Measurements from ENCODE around the gene B4GALT5. TPM values are rescaled to one million over a fixed set of nuclear protein-coding genes. Genes with fewer than 3 reads are reported as not detected.
"Not testable (repeated sequence)": the region's sequence is repeated elsewhere in the genome, so short reads cannot be mapped to it uniquely, and the experiment has no call there.

B4GALT5 gene
- total and polyA plus RNA-seq, 4 donors = 8.3 to 38.3 (median 22.3) TPM

DNA sequence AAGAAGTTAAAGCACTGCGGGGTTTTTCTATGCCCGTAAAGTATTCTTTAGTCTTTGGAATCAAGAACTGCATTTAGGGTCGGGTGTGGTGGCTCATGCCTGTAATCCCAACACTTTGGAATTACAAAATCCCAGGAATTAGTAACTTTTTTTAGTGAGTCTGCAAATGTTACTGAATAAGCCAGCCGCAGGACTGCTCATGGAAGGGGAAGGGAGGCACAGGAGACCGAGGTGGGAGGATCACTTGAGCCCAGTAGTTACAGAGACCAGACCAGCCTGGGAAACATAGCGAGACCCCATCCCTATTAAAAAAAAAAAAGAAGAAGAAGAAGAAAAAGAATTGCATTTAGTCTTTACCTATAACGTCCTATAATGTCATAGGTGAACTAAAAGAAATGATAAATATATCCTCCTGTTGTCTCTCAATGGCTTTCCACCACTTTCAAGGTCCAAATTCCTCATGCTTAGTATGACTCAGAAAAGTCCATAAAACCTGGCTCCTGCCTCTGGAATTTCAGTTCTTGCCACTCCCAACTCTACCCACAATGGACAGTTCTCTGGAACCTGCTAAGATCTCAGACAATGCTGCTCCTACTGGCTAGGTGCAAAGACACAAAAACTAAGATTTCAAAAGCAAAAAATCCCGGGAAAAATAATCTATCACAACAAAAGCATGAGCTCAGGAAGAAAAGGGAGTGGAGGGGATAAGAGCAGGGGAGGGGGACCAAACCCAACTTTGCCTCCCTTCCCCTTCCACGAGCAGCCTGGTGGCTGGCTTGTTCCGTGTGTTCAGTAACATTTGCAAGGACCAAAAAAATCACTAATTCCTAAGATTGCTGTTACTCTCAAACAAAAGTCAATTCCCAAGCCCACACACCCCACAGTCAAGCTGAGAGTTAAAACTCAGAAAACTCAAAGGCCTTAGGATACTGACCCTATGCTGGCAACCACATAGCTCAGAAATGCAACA, 39.0 kb downstream of the B4GALT5 start:
- Histone ChIP-seq H3K4me3 (ENCODE audit: low read length in 2 of 2) (no peak overlapping the region), H3K36me3 (ENCODE audit: control insufficient read depth in 1 of 2, insufficient read depth in 2 of 2, low read length in 1 of 2) (no peaks in the 10 kb centered on the region), H3K9me3 (ENCODE audit: control insufficient read depth, low read length) (no peaks in the 10 kb centered on the region), H3K27ac (ENCODE audit: low read depth in 1 of 2, low read length in 2 of 2) (no peak overlapping the region), H3K27me3 (ENCODE audit: control insufficient read depth in 1 of 2, insufficient read depth in 2 of 2, low read length in 1 of 2) (no peaks in the 10 kb centered on the region), H3K4me1 (ENCODE audit: control insufficient read depth in 1 of 2, insufficient read depth in 2 of 2, low read length in 2 of 2) (peaks cover 10 to 13% of the 10 kb centered on the region in 2 donors)
- intact Hi-C loops (cut with DNase I) = loop anchor here in 1 of 2 donors (5.0 kb wide), 1 partner anchor 38 kb away; the partner anchor contains the start of gene B4GALT5
- 76 to 89% methylated on average over 10 of the region's 10 CpGs for WGBS, 2 donors
- no peak for DNase-seq
- no peak for ATAC-seq (ENCODE audit: low FRiP score)

DNA sequence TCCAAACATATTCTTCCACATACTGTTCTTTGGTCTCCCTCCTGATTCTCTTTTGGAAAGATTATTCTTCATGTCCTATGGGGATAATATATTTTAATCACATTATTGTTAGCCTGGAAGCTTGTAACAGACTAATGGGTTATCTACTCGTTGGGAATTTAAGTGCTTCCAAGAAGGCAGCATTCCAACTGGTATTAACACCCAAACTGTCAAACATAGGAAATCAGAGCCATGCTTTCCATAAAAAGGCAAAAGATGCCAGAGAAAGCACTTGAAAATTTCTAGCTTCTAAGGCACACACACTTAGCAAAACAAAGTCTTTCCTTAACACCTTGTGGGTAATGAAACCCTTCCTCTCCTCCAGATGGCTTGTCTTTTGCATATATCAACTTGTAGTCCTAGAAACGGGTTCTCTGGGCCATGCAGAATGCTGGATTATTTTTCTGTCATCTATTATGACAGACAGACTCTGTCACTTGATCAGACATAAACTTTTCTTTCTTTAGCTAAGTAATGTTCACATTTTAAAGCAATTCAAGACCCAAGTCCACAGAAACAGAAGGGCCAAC, 41.5 kb downstream of the B4GALT5 start:
- H3K9me3 ChIP-seq (ENCODE audit: control insufficient read depth, low read length) = no peaks in the 10 kb centered on the region
- intact Hi-C loops (cut with DNase I) = no loop called here
- no peak for ATAC-seq (ENCODE audit: low FRiP score)
- no peaks in the 10 kb centered on the region for H3K27me3 ChIP-seq (ENCODE audit: control insufficient read depth in 1 of 2, insufficient read depth in 2 of 2, low read length in 1 of 2)
- H3K36me3 ChIP-seq (ENCODE audit: control insufficient read depth in 1 of 2, insufficient read depth in 2 of 2, low read length in 1 of 2) = no peaks in the 10 kb centered on the region
- 35 to 39% methylated on average over 2 of the region's 2 CpGs for WGBS, 2 donors
- H3K4me1 ChIP-seq (ENCODE audit: control insufficient read depth in 1 of 2, insufficient read depth in 2 of 2, low read length in 2 of 2) = peaks cover 7 to 10% of the 10 kb centered on the region in 2 donors
- H3K4me3 ChIP-seq (ENCODE audit: low read length in 2 of 2) = no peak overlapping the region
- no peak overlapping the region for H3K27ac ChIP-seq (ENCODE audit: low read depth in 1 of 2, low read length in 2 of 2)
- DNase-seq = no peak

DNA sequence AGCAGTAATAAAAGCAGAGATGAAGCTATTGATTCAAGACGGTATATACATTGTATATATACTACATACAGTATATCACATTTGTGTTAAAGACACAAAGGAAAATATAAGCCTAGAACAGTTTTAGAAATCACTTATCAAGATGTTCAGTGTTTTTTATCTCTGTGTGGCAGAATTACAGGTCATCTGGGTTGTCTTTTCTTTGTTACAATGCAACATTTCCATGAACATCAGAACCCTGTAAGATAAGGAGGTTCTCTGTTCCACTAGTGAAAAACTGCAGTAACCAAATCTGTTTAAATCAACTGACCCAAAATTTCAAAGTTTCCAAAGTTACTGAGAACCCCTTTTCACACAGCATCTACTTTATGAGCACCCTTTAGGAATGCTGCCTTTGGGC, 42.2 kb downstream of the B4GALT5 start:
- ATAC-seq (ENCODE audit: low FRiP score) (no peak), DNase-seq (no peak)
- WGBS, 2 donors = 0 to 96% methylated on average over 1 of the region's 1 CpG
- H3K4me1 ChIP-seq (ENCODE audit: control insufficient read depth in 1 of 2, insufficient read depth in 2 of 2, low read length in 2 of 2) = peaks cover 7 to 9% of the 10 kb centered on the region in 2 donors
- H3K27me3 ChIP-seq (ENCODE audit: control insufficient read depth in 1 of 2, insufficient read depth in 2 of 2, low read length in 1 of 2) = no peaks in the 10 kb centered on the region
- H3K27ac ChIP-seq (ENCODE audit: low read depth in 1 of 2, low read length in 2 of 2) = no peak overlapping the region
- H3K4me3 ChIP-seq (ENCODE audit: low read length in 2 of 2) = no peak overlapping the region
- no peaks in the 10 kb centered on the region for H3K9me3 ChIP-seq (ENCODE audit: control insufficient read depth, low read length)
- H3K36me3 ChIP-seq (ENCODE audit: control insufficient read depth in 1 of 2, insufficient read depth in 2 of 2, low read length in 1 of 2) = no peaks in the 10 kb centered on the region
- intact Hi-C loops (cut with DNase I) = no loop called here

DNA sequence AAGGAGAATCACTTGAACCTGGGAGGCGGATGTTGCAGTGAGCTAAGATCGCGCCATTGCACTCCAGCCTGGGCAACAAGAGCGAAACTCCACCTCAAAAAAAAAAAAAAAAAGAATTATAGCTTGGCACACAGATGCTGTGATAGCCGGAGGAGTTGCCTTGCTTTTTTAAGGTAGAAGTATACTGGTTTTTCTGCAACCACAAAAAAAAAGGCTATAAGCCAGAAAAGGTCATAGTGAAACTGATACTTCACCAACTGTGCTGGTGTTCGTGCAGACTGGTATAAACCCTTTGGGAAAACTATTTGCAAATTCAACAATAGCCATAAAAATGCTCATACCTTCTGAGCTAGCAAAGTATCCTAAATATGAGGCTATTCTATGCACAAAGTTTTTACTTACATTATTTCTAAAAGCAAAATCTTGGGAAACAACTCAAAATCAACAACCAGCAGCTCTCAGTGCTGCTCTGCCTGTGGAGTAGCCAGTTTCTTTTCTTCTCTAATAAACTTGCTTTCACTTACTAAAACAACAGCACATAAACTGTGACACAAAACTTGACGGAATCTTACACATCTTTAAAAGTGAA, 44.0 kb downstream of the B4GALT5 start:
- Histone ChIP-seq H3K27me3 (ENCODE audit: control insufficient read depth in 1 of 2, insufficient read depth in 2 of 2, low read length in 1 of 2) (no peaks in the 10 kb centered on the region), H3K4me1 (ENCODE audit: control insufficient read depth in 1 of 2, insufficient read depth in 2 of 2, low read length in 2 of 2) (peaks cover 5 to 6% of the 10 kb centered on the region in 2 donors), H3K27ac (ENCODE audit: low read depth in 1 of 2, low read length in 2 of 2) (no peak overlapping the region), H3K4me3 (ENCODE audit: low read length in 2 of 2) (peak overlapping the region in 1 of 2 donors; percentile 10), H3K9me3 (ENCODE audit: control insufficient read depth, low read length) (no peaks in the 10 kb centered on the region), H3K36me3 (ENCODE audit: control insufficient read depth in 1 of 2, insufficient read depth in 2 of 2, low read length in 1 of 2) (no peaks in the 10 kb centered on the region)
- no peak for ATAC-seq (ENCODE audit: low FRiP score)
- DNase-seq = no peak
- 55 to 60% methylated on average over 7 of the region's 7 CpGs for WGBS, 2 donors
- intact Hi-C loops (cut with DNase I) = no loop called here

DNA sequence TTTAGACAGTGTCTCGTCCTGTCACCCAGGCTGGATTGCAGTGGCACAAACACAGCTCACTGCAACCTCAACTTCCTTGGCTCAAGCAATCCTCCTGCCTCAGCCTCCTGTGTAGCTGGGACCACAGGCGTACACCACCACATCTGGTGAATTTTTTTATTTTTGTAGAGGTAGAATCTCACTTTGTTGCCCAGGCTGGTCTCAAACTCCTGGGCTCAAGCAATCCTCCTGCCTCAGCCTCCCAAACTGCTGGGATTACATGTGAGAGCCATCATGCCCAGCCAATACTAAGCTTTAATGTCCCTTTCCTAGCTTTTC, 44.8 kb downstream of the B4GALT5 start:
- H3K27me3 ChIP-seq (ENCODE audit: control insufficient read depth in 1 of 2, insufficient read depth in 2 of 2, low read length in 1 of 2); H3K4me1 ChIP-seq (ENCODE audit: control insufficient read depth in 1 of 2, insufficient read depth in 2 of 2, low read length in 2 of 2); DNase-seq; H3K4me3 ChIP-seq (ENCODE audit: low read length in 2 of 2); H3K27ac ChIP-seq (ENCODE audit: low read depth in 1 of 2, low read length in 2 of 2); H3K36me3 ChIP-seq (ENCODE audit: control insufficient read depth in 1 of 2, insufficient read depth in 2 of 2, low read length in 1 of 2); H3K9me3 ChIP-seq (ENCODE audit: control insufficient read depth, low read length); intact Hi-C loops (cut with DNase I); ATAC-seq (ENCODE audit: low FRiP score): not testable (repeated sequence)
- 77 to 84% methylated on average over 2 of the region's 2 CpGs for WGBS, 2 donors

DNA sequence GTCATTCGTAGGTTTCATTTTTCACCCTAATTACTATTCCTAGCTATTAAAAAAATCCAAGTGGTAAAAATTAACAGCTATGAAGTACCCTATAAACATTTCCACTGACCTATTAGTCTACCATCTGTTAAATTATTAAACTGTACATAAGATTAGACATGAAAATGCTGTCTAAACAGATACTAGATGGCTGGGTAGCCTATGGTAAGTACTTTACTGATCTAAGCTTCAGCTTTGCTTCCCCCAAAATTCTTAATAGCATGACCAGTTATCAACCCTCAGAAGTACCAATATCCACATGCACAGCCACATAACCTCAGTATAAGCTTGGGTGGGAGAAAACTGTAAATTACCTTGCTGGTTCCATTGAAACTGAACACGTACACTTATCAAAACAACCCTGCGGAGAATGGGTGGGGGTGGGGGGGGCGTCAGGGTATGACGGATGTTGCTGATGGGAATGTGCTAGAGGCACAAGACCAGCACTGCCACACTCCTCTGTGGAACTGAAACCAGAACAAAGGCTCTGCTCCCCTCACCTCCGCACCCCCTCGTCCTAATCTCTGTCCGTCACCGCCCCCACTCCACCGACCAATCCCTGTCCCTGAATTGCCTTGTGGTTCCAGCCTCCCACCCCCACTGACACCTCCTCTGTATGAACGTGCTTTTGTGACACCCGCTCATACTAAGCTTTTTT, 45.3 kb downstream of the B4GALT5 start:
- Histone ChIP-seq H3K27ac (ENCODE audit: low read depth in 1 of 2, low read length in 2 of 2) (no peak overlapping the region), H3K4me1 (ENCODE audit: control insufficient read depth in 1 of 2, insufficient read depth in 2 of 2, low read length in 2 of 2) (peaks cover 4 to 5% of the 10 kb centered on the region in 2 donors), H3K9me3 (ENCODE audit: control insufficient read depth, low read length) (no peaks in the 10 kb centered on the region), H3K4me3 (ENCODE audit: low read length in 2 of 2) (no peak overlapping the region), H3K27me3 (ENCODE audit: control insufficient read depth in 1 of 2, insufficient read depth in 2 of 2, low read length in 1 of 2) (no peaks in the 10 kb centered on the region), H3K36me3 (ENCODE audit: control insufficient read depth in 1 of 2, insufficient read depth in 2 of 2, low read length in 1 of 2) (no peaks in the 10 kb centered on the region)
- DNase-seq (peak in 1 of 2 donors; percentile 66), ATAC-seq (ENCODE audit: low FRiP score) (no peak)
- intact Hi-C loops (cut with DNase I) = no loop called here
- WGBS, 2 donors = 60 to 78% methylated on average over 12 of the region's 12 CpGs

DNA sequence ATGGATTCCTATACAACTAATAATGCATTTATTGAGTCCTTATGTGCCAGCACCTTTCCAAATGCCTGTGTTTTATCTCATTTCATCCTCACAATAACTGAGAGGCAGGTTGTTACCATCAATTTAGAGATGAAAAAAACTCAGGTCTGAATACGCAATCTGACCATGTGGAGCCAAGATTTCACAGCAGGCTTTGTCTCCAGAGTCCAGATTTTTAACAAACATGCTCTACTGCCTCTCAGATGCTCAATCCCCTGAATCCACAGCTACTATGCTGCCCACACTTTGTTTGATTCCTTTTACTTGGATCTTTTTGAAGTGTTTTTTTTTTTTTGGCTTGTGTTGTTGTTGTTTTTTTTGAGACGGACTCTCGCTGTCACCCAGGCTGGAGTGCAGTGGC, 46.8 kb downstream of the B4GALT5 start:
- WGBS, 2 donors = 28 to 71% methylated on average over 3 of the region's 3 CpGs
- Histone ChIP-seq H3K36me3 (ENCODE audit: control insufficient read depth in 1 of 2, insufficient read depth in 2 of 2, low read length in 1 of 2) (no peaks in the 10 kb centered on the region), H3K4me3 (ENCODE audit: low read length in 2 of 2) (no peak overlapping the region), H3K9me3 (ENCODE audit: control insufficient read depth, low read length) (no peaks in the 10 kb centered on the region), H3K27ac (ENCODE audit: low read depth in 1 of 2, low read length in 2 of 2) (no peak overlapping the region), H3K4me1 (ENCODE audit: control insufficient read depth in 1 of 2, insufficient read depth in 2 of 2, low read length in 2 of 2) (no peaks in the 10 kb centered on the region), H3K27me3 (ENCODE audit: control insufficient read depth in 1 of 2, insufficient read depth in 2 of 2, low read length in 1 of 2) (no peaks in the 10 kb centered on the region)
- ATAC-seq (ENCODE audit: low FRiP score) (no peak), DNase-seq (no peak)
- intact Hi-C loops (cut with DNase I) = no loop called here

DNA sequence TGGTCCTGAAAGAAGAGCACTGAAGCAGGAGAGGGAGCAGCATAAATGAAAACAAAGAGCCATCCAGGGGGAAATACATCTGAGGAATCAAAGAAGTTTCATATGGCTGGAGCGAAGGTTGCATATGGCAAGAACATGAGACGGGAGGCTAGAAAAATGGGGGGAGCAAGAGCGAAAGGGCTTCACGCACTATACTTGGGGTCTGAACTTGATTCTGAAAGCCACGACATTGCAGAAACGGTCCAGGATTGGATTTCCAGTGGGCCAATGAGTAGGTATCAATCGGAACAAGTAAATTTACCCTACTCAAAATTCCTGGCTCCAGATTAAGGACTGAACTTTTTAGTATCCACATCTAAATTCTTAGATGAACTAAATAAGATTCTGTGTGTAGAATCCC, 47.9 kb downstream of the B4GALT5 start:
- DNase-seq (no peak), ATAC-seq (ENCODE audit: low FRiP score) (no peak)
- Histone ChIP-seq H3K4me3 (ENCODE audit: low read length in 2 of 2) (no peak overlapping the region), H3K27ac (ENCODE audit: low read depth in 1 of 2, low read length in 2 of 2) (no peak overlapping the region), H3K27me3 (ENCODE audit: control insufficient read depth in 1 of 2, insufficient read depth in 2 of 2, low read length in 1 of 2) (no peaks in the 10 kb centered on the region), H3K4me1 (ENCODE audit: control insufficient read depth in 1 of 2, insufficient read depth in 2 of 2, low read length in 2 of 2) (no peaks in the 10 kb centered on the region), H3K36me3 (ENCODE audit: control insufficient read depth in 1 of 2, insufficient read depth in 2 of 2, low read length in 1 of 2) (no peaks in the 10 kb centered on the region), H3K9me3 (ENCODE audit: control insufficient read depth, low read length) (no peaks in the 10 kb centered on the region)
- intact Hi-C loops (cut with DNase I) = no loop called here
- 96 to 97% methylated on average over 7 of the region's 7 CpGs for WGBS, 2 donors
